K562 (cell line): ENCODE measurements around the gene AGAP1. TPM values are rescaled to one million over a fixed set of nuclear protein-coding genes. Genes with fewer than 3 reads are reported as not detected.

ENCODE experiments used
- ATAC-seq: fragments of 200-7000 bp; cut with Tn5 transposase; 3 replicates; pipeline ENCODE4 v1.9.1; 2020; ENCODE audit warnings: moderate library complexity
- BruUV-seq: library from RNA; stranded (reverse); fragments of 400-500 nt; replicated peaks from 2 replicates; lab custom pipeline; 2021; lab: Mats Ljungman, UMichigan
- CTCF ChIA-PET: fragments of 300-600 bp; formaldehyde crosslinking; extraction: SDS; loops from one replicate; lab custom pipeline; 2021; ENCODE audit warnings: low intra/inter-chr PET ratio; lab: Yijun Ruan, JAX
- POLR2A ChIA-PET: fragments of 300-600, 350-650 bp; sonication (Branson Sonifier 250); formaldehyde crosslinking; extraction: SDS; loops from one replicate; lab custom pipeline; 2021; ENCODE audit warnings: antibody characterized with exemption, inconsistent platforms; lab: Yijun Ruan, JAX
- DNase-seq, 4 experiments: peaks; one replicate each; pipeline versions ENCODE4 v3.0.0 to v3.0.0-alpha.2; 2011 to 2018; ENCODE audit warnings: low spot score in 3 of 4, mixed read lengths in 3 of 4; ENCODE audit errors: extremely low read depth in 1 of 4
- FAIRE-seq: peaks from 2 replicates; lab custom pipeline; 2011; peaks lifted over from hg19 to GRCh38; lab: Jason Lieb, UNC
- H2AFZ ChIP-seq: 2 replicates; pipeline ENCODE4 v1.6.0; 2011; ENCODE audit warnings: low read depth, low read length, control low read depth, inconsistent platforms
- H3K27ac ChIP-seq: fragments of 200-600 bp; 3 replicates; pipeline ENCODE4 v1.8.0; 2011; ENCODE audit warnings: low read depth, mild to moderate bottlenecking, control low read depth, inconsistent platforms, low read length, moderate library complexity, mixed read lengths; ENCODE audit errors: extremely low read depth
- H3K27me3 ChIP-seq, 2 experiments: fragments of 300-600 bp in 1 of 2; 2 replicates in 1 of 2; 3 replicates in 1 of 2; pipeline versions ENCODE4 v1.6.0 to v1.8.0; 2011; ENCODE audit warnings: inconsistent platforms in 2 of 2, low read length in 2 of 2, mild to moderate bottlenecking in 1 of 2, mixed read lengths in 1 of 2, moderate library complexity in 1 of 2; ENCODE audit not compliant: control insufficient read depth in 2 of 2, insufficient read depth in 2 of 2
- H3K36me3 ChIP-seq: fragments of 300-600 bp; 3 replicates; pipeline ENCODE4 v1.8.0; 2011; ENCODE audit warnings: mild to moderate bottlenecking, low read length, inconsistent platforms; ENCODE audit not compliant: control insufficient read depth, insufficient read depth
- H3K4me1 ChIP-seq, 2 experiments: fragments of 200-600 bp in 1 of 2; replicated peaks in 1 of 2; 2 replicates in 1 of 2; 3 replicates in 1 of 2; pipeline versions ENCODE4 v1.5.1 to v1.8.0; 2011; ENCODE audit warnings: inconsistent platforms in 2 of 2, low read length in 2 of 2, mild to moderate bottlenecking in 1 of 2, mixed read lengths in 1 of 2, moderate library complexity in 1 of 2; ENCODE audit not compliant: control insufficient read depth in 2 of 2, insufficient read depth in 2 of 2
- H3K4me2 ChIP-seq: 2 replicates; pipeline ENCODE4 v1.6.1; 2011; ENCODE audit warnings: low read length, control low read depth, inconsistent platforms, mixed read lengths; ENCODE audit not compliant: insufficient read depth
- H3K4me3 ChIP-seq: fragments of 200-600 bp; sonication (generic), shearing (Covaris generic); 2 replicates; pipeline ENCODE4 v1.5.1; 2016; ENCODE audit warnings: control low read depth, inconsistent platforms
- H3K79me2 ChIP-seq: fragments of 200-600 bp; 3 replicates; pipeline ENCODE4 v1.8.0; 2011; ENCODE audit warnings: low read length, inconsistent platforms; ENCODE audit not compliant: control insufficient read depth, insufficient read depth
- H3K9ac ChIP-seq, 2 experiments: 2 replicates each; pipeline versions ENCODE4 v1.6.0 to v1.6.1; 2011; ENCODE audit warnings: low read depth in 2 of 2, low read length in 2 of 2, control low read depth in 1 of 2, inconsistent platforms in 1 of 2, mild to moderate bottlenecking in 1 of 2, mixed read lengths in 1 of 2; ENCODE audit not compliant: insufficient read depth in 1 of 2
- H3K9me1 ChIP-seq: one replicate; pipeline ENCODE4 v1.6.0; 2011; ENCODE audit warnings: inconsistent platforms, mild to moderate bottlenecking, low read length, moderate library complexity; ENCODE audit not compliant: control insufficient read depth, insufficient read depth
- H3K9me3 ChIP-seq: replicated peaks from 2 replicates; pipeline ENCODE4 v1.5.1; 2011; ENCODE audit warnings: low read depth, low read length, inconsistent platforms; ENCODE audit not compliant: control insufficient read depth, insufficient read depth
- H4K20me1 ChIP-seq: replicated peaks from 2 replicates; pipeline ENCODE4 v1.6.1; 2011; ENCODE audit warnings: low read length, inconsistent platforms, mixed read lengths; ENCODE audit not compliant: control insufficient read depth, insufficient read depth
- CBFA2T2 ChIP-seq: fragments of 450-650 bp; conservative IDR thresholded peaks from 2 replicates; pipeline ENCODE4 v1.6.1; 2017; ENCODE audit warnings: mild to moderate bottlenecking
- GATAD2A ChIP-seq: fragments of 450-650 bp; IDR thresholded peaks from 2 replicates; pipeline ENCODE4 v1.6.1; 2017
- MAFG ChIP-seq: fragments of 450-650 bp; conservative IDR thresholded peaks from 2 replicates; pipeline ENCODE4 v1.6.1; 2016; ENCODE audit warnings: missing genetic modification characterization, missing compliant biosample characterization
- NCOA2 ChIP-seq, 2 experiments: fragments of 450-650 bp; IDR thresholded peaks; 2 replicates each; pipeline ENCODE4 v1.6.1; 2018; ENCODE audit warnings: mild to moderate bottlenecking in 2 of 2, moderate library complexity in 1 of 2; ENCODE audit not compliant: partially characterized antibody in 2 of 2
- PTTG1 ChIP-seq: fragments of 450-650 bp; IDR thresholded peaks from 2 replicates; pipeline ENCODE4 v1.6.1; 2016; ENCODE audit warnings: low read depth, mild to moderate bottlenecking, missing genetic modification characterization, missing compliant biosample characterization
- RBM25 ChIP-seq: fragments of 200-400 bp; formaldehyde crosslinking; IDR thresholded peaks from 2 replicates; pipeline ENCODE4 v1.6.1; 2018; ENCODE audit warnings: low read length, low read depth, moderate library complexity; ENCODE audit not compliant: severe bottlenecking
- RFX1 ChIP-seq: fragments of 450-650 bp; IDR thresholded peaks from 2 replicates; pipeline ENCODE4 v1.6.1; 2016; ENCODE audit warnings: mild to moderate bottlenecking, moderate library complexity
- SMC3 ChIP-seq: conservative IDR thresholded peaks from 2 replicates; pipeline ENCODE4 v1.6.1; 2011; ENCODE audit warnings: low read depth, low read length, improper control_type of control experiment; ENCODE audit not compliant: insufficient read depth
- TBP ChIP-seq: optimal IDR thresholded peaks from 2 replicates; pipeline ENCODE3; 2011; ENCODE audit warnings: low read depth, low read length, improper control_type of control experiment
- ZNF133 ChIP-seq: fragments of 250-450 bp; sonication (Bioruptor Pico); IDR thresholded peaks from 2 replicates; pipeline ENCODE4 v1.4.0; 2020; ENCODE audit warnings: mild to moderate bottlenecking
- ZNF146 ChIP-seq: IDR thresholded peaks from one replicate; pipeline ENCODE4 v1.6.1; 2018; ENCODE audit warnings: missing compliant biosample characterization; ENCODE audit not compliant: unreplicated experiment
- ZNF184 ChIP-seq: sonication (generic); formaldehyde crosslinking; IDR thresholded peaks from 2 replicates; pipeline ENCODE4 v1.5.0; 2020; ENCODE audit warnings: missing genetic modification reagents
- ZNF408 ChIP-seq: fragments of 250-450 bp; sonication (Bioruptor Pico); IDR thresholded peaks from 2 replicates; pipeline ENCODE4 v1.4.0; 2020; ENCODE audit warnings: low read depth, mild to moderate bottlenecking, moderate library complexity
- WGBS: fragments of 100-300 bp; shearing (Covaris generic); methylation state at CpG from one replicate; pipeline ENCODE4 v1.1.6; 2016; ENCODE audit warnings: low coverage, mixed read lengths; ENCODE audit not compliant: insufficient coverage; ENCODE audit errors: missing lambda C conversion rate; 5-methylcytosine and 5-hydroxymethylcytosine counted together
- in situ Hi-C: fragments of 300-500 bp; cut with MboI; formaldehyde crosslinking; loops from 4 replicates; pipeline ENCODE4 v1.15.0; 2018; ENCODE audit warnings: inconsistent platforms, mixed read lengths
- intact Hi-C: fragments of 100-400 bp; cut with micrococcal nuclease; formaldehyde crosslinking; loops from 2 replicates; pipeline ENCODE4 v1.14.2; 2022
- polyA plus RNA-seq, 8 experiments: library from polyadenylated mRNA; depleted of rRNA in 4 of 8; stranded (reverse) in 5 of 8; unstranded in 3 of 8; fragments of >200 nt; fragmentation: Nextera tagmentation in 2 of 8; fragmentation: Illumina TruSeq in 1 of 8; extraction: Ambion mirVana in 2 of 8; extraction: Trizol in 1 of 8; gene quantifications; 2 replicates each; pipeline versions ENCODE4 v1.2.1 to v1.2.3, GENCODE V29; 2011 to 2014; ENCODE audit warnings: inconsistent platforms in 1 of 8, missing spikeins in 1 of 8
- total RNA-seq, 7 experiments: library from RNA; depleted of rRNA in 6 of 7; stranded (reverse); fragments of >200 nt in 6 of 7; fragmentation: Illumina TruSeq in 2 of 7; extraction: Trizol in 2 of 7; gene quantifications; 2 replicates each; pipeline versions ENCODE4 v1.2.1 to v1.2.3, GENCODE V29; 2011 to 2021; ENCODE audit warnings: low replicate concordance in 1 of 7
- TF ChIP-seq, protein P1 (sequence below): sonication (generic); formaldehyde crosslinking; IDR thresholded peaks from 2 replicates; pipeline ENCODE4 v1.8.0; 2023; ENCODE audit warnings: mild to moderate bottlenecking, missing genetic modification reagents
- TF ChIP-seq, protein P2 (sequence below): fragments of 150-350 bp; IDR thresholded peaks from 2 replicates; pipeline ENCODE4 v1.6.1; 2014; ENCODE audit warnings: low read depth, mild to moderate bottlenecking, low read length, borderline replicate concordance

The AGAP1 gene
- total and polyA plus RNA-seq, 9 of the 15 experiments (the other 6 are each of a cell fraction or from before 2014, with no cell fraction given), result 1.3 to 24.0 (median 10.6) TPM

DNA sequence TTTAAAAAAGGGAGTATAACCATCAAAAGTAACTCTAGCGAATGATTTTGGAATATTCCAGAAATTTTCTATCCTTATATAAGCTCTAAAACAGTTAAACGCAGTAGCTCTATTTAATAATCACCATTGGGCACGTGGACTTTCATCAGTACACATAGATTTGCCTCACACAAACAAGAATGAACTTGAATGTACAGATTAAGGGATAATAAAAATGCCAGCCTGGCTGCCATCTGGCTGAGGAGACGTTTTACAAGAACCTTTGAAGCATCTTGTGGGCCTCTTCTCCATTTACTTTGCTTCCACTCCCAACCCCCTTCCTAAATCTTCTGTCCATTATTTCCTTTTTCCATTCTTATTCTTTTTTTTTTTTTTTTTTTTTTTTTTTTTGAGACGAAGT lies 47.2 kb downstream of the AGAP1 start (continued):
- TF ChIP-seq, protein P1, sequence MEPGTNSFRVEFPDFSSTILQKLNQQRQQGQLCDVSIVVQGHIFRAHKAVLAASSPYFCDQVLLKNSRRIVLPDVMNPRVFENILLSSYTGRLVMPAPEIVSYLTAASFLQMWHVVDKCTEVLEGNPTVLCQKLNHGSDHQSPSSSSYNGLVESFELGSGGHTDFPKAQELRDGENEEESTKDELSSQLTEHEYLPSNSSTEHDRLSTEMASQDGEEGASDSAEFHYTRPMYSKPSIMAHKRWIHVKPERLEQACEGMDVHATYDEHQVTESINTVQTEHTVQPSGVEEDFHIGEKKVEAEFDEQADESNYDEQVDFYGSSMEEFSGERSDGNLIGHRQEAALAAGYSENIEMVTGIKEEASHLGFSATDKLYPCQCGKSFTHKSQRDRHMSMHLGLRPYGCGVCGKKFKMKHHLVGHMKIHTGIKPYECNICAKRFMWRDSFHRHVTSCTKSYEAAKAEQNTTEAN, result no peak
- no peak for TF ChIP-seq TBP
- no peak for TF ChIP-seq ZNF408 (CRISPR knock-in tag)
- TF ChIP-seq GATAD2A, result no peak
- TF ChIP-seq PTTG1 (tag), result no peak
- no peak for TF ChIP-seq SMC3
- TF ChIP-seq ZNF184 (CRISPR knock-in tag), result no peak
- no peak for TF ChIP-seq NCOA2 (IDR thresholded peaks at IDR 0.05; ENCODE audit: partially characterized antibody in 2 of 2)

DNA sequence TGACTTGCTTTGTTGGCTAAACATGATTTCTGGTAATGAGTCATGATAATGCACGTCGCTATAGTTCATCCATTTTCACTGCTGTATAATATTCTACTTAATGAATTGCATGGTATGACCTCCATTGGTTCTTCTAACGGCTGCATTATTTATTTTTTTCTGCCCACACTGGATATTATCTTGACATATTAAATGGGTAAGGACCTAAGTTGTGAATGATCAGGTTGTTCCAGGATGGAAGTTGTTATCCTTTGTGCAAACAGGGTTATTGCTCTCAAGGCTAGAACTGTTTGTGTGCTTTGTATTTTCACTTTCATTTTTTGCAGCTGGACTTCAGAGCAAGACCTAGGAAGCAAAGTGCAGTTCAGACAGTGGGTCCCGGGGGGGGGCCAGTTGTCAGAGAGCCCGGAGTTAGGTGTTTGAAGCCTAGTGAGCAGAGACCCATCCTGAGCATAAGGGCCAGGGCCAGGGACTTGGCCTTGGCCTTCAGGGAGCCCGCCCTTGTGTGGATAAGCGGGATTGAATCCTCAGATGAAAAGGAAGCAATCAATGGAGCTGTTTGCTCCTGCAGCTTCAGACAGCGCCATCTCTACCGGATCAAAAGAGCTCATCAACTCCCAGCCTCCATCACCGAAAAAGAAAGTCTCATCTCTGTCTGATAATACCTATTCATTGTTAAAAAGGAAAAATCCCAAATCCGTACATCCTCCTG lies 48.2 kb downstream of the AGAP1 start:
- Histone ChIP-seq H3K9ac (no peak overlapping the region), H4K20me1 (peaks cover 48% of the 10 kb centered on the region)
- no peak for ATAC-seq
- in situ Hi-C loops, result no loop called here
- CTCF ChIA-PET, result no interaction called here
- TF ChIP-seq ZNF146 (CRISPR knock-in tag), result peak; percentile 72
- TF ChIP-seq RFX1, result no peak
- TF ChIP-seq RBM25, result peak; percentile 64
- no peak for TF ChIP-seq CBFA2T2
- TF ChIP-seq MAFG, result no peak
- TF ChIP-seq, protein P2, sequence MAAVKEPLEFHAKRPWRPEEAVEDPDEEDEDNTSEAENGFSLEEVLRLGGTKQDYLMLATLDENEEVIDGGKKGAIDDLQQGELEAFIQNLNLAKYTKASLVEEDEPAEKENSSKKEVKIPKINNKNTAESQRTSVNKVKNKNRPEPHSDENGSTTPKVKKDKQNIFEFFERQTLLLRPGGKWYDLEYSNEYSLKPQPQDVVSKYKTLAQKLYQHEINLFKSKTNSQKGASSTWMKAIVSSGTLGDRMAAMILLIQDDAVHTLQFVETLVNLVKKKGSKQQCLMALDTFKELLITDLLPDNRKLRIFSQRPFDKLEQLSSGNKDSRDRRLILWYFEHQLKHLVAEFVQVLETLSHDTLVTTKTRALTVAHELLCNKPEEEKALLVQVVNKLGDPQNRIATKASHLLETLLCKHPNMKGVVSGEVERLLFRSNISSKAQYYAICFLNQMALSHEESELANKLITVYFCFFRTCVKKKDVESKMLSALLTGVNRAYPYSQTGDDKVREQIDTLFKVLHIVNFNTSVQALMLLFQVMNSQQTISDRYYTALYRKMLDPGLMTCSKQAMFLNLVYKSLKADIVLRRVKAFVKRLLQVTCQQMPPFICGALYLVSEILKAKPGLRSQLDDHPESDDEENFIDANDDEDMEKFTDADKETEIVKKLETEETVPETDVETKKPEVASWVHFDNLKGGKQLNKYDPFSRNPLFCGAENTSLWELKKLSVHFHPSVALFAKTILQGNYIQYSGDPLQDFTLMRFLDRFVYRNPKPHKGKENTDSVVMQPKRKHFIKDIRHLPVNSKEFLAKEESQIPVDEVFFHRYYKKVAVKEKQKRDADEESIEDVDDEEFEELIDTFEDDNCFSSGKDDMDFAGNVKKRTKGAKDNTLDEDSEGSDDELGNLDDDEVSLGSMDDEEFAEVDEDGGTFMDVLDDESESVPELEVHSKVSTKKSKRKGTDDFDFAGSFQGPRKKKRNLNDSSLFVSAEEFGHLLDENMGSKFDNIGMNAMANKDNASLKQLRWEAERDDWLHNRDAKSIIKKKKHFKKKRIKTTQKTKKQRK, result no peak
- TF ChIP-seq ZNF133 (CRISPR knock-in tag), result no peak
- TF ChIP-seq, all 486 proteins: peak for 2
- Histone ChIP-seq H3K4me2 (no peak overlapping the region), H3K9me3 (no peaks in the 10 kb centered on the region), H2AFZ (no peak overlapping the region), H3K27ac (no peak overlapping the region), H3K36me3 (no peaks in the 10 kb centered on the region), H3K27me3 (no peaks in the 10 kb centered on the region), H3K79me2 (peaks cover 93% of the 10 kb centered on the region), H3K4me1 (peaks cover 0 to 7% of the 10 kb centered on the region in 2 experiments; a peak in 2 of 5 replicates), H3K4me3 (no peak overlapping the region), H3K9me1 (peaks cover 5% of the 10 kb centered on the region)
- POLR2A ChIA-PET, result no interaction called here
- intact Hi-C loops, result no loop called here
- no peak for DNase-seq
- whole genome bisulfite sequencing, result 77% methylated on average over 9 of the region's 11 CpGs
- BruUV-seq, result no TSS peak
- no peak for FAIRE-seq
